ENCODE data around the gene PICK1. TPM values are rescaled to one million over a fixed set of nuclear protein-coding genes. Genes with fewer than 3 reads are reported as not detected.

Gene PICK1
- total RNA-seq, 1 donor from 2014 or later = 14.9 TPM

DNA sequence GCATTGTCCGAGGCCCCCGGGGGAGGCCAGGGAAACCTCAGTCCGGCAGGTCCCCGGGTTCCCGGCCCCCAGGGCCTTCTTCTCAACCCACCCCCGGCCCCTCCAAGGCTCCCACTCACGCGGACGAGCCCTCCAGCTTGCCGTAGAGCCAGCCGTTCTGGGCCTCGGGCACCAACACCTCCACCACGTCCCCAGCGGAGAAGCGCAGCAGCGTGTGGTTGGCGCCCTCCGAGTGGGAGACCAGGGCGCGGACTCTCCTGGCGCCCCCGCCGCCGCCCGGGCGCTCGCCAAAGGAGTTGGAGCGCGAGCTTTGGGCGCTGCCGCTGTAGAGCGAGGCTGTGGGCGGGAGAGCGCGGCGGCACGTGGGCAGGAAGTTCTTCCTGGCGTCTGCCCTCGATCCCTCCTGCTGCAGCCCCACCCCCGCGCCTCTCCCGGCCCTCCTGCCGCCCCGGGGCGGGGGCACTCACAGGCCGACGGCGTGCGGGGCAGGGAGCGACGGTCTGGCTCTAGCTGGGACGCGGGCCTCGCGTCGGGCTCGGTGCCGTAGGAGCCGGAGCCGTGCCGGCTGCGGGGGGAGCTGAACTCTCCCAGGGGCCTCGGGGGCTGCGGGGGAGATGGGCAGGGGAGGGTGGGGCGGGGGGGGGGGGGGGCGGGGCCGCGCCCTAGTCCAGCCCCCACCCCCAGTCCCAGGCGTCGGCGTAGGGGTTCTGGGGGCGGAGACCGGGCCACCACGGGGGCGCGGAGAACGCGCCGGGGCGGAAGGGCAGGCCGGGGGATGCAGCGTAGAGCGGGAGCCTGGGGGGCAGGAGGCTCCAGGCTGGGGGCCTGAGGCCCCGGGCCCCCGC lies 31.6 kb downstream of the PICK1 start:
- no peak for DNase-seq

DNA sequence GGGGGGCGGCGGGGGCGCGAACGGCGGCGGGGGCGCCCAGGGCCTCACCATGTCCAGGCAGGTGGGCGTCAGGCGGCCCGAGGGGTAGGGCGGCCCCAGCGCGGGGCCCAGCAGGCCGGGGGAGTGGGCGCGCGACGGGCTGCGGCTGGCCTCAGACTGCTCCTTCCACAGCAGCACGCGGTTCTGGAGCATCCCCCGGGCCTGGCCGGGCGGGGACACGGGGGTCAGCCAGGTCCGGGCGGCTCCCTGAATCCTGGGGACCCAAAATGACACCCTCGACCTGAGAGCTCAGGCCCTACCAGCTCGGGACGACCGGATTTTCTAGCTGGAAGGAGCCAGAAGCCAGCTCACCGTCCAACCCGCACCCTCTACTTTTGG lies 32.3 kb downstream of the PICK1 start:
- DNase-seq = no peak

DNA sequence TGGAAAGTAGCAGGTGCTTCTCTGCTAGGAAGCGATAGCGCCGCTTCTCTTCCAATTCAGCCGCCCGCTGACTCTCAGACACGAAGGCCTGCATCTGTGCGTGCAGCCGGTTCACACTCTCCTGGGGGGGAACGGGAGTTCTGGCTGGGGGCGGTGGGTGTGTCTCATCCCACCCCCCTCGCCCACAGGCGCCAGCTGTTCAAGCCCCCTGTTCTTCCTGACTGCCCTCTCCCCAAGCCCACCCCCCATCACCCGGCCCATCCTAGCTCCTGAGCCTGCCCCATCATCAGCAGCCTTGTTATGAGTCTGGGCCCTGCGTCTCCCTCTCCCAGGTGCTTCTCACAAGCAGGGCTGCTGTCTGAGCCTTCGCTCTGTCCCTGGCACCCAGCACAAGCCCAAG lies 39.9 kb downstream of the PICK1 start:
- no peak for DNase-seq

DNA sequence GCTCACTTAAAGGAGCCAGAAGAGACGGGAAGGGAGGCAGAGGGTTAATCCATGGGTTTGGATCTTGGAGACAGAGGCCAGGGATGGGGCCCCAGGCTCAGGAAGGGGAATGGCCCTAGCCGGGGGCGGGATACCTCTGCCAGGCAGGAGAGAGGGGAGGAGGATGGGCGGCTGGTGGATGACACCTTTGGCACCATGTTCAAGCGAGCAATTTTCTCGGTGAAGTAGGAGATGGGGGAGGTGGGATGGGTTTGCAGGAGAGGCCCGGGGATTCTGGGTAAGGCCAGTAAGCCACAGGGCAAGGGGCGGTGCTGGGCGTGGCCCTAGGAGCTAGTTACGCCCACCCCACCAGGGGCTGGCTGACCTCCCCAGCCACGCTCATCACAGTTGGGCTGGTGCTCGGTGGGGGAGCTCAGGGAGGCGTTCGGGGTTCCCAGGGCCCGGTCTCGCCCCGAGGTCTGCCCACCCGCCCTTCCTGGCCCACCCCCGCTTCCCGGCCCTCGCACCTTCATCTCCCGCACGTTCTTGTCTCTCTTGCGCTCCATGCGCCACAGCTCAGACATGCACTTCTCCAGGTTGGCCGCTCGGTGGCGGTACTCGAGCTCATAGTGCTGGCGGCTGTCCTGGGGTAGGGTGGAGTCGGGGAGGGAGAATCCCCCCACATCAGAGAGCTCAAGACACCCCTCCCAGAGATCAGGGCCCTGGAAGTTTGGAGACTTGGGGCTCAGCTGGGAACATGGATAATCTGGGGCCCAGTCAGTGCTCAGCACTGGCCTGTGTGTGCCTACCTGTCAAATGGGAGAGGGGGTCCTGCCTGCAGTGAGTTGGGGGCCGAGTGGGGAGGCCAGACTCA lies 40.6 kb downstream of the PICK1 start:
- DNase-seq = peak; percentile 45

DNA sequence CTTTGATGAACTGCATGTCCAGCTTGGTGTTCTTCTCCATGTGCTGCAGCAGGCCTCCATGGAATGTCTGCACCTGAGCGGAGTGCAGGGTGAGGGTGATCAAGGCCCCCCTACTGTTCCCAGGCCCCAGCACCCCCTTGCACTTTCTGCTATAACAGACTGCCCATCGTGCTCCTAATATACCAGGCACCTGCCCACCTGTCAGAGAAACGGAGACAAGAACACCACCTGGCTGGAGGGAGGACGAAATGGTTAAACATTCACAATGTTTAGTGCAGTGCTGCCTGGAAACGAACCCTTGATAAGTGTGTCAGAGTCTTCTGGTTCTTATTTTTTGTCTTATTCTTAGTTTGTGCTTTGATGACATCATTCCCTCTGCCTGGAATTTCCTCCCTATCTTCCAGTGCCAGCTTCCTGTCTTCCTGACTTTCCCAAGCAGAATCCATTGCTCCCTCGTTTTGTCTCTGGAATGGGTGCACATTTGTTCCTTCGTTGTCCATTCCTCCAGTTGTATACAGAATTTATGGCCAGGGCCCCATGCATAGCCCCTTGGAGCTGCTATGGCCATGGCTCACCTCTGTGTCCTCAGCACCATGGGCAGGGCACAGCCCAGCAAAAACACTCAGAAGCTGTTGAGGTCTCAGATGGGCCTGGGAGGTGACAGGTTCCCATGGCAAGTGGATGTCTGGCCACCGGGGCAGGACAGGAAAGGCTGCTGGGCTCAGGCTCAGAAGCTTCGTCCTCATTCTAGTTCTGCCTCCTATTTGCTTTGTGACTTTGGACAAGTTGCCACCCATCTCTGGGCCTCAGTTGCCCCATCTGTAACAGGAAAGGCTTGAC lies 41.4 kb downstream of the PICK1 start:
- no peak for DNase-seq

DNA sequence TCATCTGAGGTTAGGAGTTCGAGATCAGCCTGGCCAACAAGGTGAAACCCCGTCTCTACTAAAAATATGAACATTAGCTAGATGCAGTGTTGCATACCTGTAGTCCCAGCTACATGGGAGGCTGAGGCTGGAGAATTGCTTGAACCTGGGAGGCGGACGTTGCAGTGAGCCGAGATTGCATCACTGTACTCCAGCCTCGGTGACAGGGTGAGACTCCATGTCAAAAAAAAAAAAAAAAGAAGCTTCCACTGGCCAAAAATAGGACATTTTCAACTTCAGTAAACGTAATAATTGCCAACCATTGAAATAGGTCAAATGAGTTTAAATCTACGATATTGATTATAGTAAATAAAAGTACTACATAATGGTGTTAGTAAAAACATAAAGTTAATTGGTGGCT lies 46.4 kb downstream of the PICK1 start:
- no peak for DNase-seq

DNA sequence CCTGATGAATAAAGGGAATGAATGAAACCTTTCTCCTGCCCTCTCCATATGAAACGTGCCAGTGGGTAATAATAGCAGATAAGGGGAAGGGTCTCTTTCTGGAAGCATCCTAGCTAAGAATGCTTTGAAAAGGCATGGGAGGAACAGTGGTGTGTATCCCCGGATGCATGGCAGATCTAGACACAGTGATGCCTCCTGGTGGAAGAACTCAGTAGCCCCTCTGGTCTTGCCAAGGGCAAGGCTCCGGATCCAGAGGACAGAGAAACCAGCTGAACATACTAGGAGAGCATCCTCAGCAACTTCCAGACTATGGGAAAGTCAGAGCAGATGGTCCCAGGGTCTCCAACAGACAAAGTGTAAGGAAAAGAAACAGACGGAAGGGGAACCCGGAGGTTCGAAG lies 46.9 kb downstream of the PICK1 start:
- no peak for DNase-seq

DNA sequence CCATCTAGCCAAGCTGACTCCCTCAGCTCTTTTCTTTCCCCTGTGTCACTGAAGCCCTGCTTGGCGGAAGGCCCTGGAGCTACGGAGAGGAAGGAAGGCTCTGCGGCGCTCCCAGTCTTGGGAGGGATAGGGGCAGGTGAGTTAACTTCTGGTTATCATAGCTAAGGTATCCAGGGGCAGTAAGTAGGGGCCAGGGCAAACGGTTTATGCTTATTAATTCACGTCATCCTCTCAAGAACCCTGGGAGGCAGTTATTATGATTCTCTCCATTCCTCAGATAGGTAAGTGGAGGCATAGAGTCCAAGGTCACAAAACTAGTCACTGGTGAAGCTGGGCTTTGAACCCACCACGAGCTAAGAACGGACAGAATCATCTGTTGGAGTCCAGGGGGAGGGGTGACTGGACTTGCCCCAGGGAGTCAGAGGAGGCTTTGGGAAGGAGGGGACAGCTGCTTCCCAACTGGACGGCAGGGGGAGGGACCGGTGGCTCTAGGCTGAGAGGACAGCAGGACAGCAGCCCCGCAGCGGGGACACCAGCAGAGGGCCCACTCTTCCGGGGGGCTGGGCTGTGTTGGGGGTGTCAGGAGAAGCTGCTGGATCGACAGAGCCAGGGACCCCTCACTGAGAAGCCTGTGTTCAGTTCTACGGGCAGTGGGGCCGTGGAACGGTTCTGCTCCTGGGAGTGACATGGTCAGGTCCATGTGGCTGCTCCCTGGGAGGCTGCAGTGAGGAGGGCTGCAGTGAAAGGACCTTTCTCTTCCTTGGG lies 49.8 kb downstream of the PICK1 start:
- no peak for DNase-seq

DNA sequence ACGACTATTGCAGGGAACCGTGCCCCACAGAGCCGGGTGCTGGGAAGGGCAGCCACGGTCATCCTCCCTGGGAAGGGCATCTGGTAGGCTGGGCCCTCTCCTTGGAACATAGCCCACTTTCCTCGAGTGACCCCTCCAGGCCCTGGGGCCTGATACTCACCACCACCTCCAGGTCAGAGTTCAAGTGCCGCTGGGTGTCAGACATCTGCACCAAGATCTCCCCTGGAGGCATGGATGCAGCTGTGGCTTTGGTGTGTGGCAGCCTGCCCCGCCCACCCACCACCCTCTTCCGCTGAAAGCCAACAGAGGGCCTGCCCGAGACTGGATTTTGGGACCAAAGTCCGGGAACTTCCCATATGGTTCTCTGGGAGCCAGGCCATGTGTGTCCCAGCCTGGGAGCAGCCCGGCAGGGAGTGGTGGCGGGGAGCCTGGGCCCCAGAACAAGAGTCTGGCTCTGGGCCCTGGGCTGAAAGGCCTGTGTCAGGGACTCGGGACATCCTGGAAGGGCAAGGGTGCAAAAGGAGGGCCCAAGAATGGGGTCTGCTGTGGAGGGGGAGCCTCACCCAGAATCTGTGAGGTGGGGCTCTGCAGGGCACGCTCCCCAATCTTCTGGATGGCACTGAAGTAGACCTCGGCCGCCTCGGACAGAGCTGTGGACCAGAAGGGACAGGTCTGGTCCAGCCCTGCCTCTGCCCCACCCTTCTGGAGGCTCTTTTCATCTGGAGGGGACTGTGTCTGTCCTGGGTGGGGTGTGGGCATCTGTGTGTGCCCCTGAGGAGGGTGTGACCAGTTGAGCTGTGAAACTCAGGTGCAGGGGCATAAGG lies 50.7 kb downstream of the PICK1 start:
- peak; percentile 63 for DNase-seq

DNA sequence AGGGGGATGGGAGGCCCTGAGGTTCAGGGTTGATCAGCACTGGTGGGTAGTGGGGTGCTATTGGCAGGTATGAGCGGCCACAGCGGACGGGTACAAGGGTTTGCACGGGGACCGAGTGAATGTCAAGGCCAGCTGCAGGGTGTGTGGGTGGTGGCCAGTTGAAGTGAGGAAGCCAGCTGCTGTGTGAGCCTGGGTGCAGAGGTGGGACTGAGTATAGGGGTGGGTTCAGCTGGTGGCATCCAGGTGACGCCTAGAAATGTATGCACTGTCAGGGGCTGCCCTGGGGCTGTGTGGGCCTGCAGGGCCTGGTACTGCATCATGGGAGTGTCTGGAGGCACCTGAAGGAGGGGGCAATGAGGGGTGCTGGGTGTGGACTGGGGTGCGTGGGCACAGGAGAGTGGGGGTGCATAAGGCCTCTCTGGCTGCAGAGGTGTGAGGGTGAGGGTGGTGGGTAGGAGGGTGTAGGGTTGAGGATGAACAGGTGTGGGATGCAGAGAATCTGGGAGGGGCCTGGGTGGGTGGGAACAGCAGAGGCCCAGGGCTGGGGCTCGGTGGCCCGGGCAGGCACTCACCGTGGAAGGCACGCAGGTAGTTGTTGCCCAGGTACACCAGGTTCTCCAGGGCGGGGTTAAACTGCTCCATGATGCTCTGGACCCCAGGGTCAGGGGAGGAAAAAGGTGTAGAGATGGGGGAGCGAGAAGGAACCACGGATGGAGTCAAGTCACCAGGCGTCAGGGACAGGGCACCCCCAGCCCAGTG lies 51.5 kb downstream of the PICK1 start:
- DNase-seq = no peak

DNA sequence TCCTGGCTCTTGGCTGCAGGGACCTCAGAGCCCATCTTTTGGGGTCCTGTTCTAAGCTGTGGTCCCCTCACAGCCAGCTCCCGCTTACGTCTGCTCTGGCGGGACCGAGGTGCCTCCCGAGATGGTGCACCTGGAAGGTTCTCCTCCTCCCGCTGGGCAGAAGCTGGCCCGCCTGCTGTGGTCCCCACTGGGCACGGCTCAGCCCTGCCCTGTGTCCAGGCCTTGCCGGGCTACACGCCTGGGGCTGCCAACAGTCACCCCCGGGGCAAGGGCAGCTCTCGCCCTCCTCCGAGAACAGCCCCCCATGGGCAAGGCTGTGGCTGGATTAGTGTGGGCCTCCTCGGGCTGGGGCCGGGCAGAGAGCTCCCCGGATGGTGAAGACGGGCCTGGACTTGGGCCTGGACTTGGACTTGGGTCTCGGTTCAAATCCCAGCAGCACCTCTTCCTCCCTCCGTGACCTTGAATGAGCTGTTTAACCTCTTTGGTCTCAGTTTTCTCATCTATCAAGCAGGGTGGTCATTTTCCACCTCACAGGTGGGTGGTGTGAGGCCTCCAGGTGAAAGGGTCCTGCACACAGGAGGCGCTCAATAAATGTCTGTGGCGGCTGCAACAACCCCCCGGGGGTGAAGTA lies 52.3 kb downstream of the PICK1 start:
- peak; percentile 52 for DNase-seq

DNA sequence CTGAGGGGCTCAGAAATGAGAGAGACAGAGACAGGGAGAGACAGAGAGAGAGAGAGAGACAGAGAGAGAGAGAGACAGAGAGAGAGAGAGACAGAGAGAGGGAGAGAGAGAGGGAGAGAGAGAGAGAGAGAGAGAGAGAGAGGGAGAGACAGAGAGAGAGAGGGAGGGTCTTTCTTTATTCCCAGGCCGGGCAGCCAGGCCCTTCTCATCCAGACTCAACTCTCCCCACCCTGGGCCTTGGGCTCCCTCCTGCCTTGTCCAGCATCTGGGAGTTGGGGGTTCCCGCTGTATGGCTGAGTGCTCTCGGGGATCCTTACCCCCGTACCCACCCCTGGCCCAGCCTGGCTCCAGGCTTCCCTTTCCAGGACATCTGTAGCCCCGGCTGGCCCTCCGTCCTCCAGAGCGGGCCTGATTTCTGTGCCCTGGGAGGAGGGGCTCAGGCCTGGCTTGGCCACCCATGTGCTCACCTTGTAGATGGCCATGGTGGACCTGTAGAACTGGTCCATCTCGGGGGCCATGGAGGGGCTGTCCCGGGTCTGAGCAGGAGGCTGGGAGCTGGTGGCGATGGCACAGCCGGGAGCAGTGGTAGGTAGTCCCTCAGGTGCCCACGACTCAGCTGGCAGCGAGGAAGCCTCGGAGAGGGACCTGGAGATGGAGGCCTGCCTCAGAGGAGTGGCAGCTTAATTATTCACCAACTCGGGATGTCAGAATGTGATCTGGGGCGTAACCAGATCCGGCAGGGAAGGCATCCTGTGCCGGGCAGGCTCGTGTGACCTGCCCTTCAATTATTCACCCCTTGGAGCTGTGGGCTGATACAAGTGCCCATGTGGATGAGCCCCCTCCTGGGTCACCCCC lies 53.0 kb downstream of the PICK1 start, which contains the start of gene BAIAP2L2:
TSS of gene BAIAP2L2 (minus strand) at position 677 of the 855 bp plus-strand sequence. CDS start at position 518, 159 bp downstream.
- DNase-seq = no peak

DNA sequence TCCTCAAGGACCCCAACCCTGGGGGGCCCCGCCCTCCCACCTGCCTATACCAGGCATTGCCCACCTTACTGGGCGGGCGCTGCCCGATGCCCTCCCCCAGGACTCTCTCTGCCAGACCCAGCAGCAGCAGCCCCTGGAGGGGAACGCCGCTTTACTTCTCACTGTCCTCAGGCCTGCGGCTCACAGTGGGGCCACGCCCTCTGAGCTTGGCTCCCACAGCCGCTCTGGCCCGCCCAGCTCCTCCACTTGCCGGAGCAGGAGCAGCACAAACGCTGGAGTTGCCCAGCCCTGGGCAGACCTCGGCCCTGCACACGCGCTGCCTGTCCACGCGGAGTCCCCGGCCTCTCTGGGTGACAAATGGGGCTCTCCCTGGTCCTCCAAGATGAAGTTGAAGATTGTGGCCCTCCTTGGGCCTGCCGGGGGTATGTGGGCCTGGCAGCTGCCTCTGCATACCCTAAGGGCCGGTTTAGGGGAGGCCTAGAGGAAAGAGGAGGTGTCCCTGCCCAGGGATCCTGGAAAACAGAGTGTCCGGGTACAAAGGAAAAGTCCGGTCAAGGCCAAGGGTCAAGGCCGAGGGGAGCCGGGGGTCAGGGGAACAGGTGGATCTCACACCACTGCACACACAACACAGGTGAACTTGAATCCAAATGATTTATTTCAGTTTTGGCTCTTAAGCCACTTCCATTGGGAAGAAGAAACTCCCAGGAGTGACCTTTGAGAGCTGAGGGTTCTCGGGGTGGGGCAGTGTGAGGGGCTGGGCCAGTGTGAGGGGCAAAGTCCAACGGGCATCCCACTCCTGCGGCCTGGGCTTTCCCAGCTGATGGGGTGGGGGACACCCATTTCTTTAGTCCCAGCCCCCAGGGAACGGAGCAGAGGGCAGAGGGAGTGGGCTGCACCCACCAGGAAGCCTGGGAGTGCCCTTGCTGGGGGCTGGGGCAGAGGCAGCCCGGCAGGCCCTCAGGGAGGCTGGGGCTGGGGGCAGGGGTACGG lies 54.0 kb downstream of the PICK1 start:
- peak; percentile 32 for DNase-seq

DNA sequence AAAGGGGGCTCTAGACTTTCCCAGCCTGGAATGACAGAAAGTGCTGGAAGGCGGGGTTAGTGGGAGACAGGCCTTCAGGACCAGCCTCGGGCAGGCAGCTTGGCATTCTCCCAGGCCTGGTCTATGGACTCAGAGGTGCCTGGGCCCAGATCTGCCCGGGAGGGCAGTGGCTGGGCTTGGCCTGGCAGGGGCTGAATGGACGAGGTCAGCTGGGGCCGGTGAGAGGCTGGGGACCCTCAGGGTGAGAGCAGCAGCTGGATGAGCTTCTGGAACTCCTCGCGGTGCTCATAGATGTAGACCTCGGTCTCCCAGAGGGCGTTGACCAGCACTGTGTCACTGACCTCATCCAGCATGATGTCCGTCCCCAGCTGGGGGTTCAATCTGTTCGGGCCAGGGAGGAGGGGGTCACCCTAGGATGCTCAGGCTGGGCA lies 54.7 kb downstream of the PICK1 start:
- no peak for DNase-seq

DNA sequence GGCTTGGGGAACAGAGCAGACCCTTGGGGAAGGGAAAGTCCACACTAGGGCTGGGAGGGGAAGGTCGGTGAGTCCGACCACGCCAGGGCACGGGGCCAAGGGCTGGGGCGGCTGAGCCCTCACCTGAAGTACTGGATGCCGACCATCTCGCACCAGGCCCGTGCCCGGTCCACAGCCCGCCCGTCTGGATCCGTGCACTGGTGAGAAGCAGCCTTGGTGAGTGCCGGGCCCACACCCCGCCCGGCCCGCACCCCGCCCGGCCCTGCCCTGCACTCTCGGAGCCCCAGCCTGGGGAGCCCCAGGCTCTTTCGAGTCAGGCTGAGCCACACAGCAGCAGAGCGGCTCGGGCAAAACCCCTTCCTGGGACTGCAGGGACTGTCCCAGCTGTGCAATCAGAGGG lies 55.2 kb downstream of the PICK1 start:
- no peak for DNase-seq

DNA sequence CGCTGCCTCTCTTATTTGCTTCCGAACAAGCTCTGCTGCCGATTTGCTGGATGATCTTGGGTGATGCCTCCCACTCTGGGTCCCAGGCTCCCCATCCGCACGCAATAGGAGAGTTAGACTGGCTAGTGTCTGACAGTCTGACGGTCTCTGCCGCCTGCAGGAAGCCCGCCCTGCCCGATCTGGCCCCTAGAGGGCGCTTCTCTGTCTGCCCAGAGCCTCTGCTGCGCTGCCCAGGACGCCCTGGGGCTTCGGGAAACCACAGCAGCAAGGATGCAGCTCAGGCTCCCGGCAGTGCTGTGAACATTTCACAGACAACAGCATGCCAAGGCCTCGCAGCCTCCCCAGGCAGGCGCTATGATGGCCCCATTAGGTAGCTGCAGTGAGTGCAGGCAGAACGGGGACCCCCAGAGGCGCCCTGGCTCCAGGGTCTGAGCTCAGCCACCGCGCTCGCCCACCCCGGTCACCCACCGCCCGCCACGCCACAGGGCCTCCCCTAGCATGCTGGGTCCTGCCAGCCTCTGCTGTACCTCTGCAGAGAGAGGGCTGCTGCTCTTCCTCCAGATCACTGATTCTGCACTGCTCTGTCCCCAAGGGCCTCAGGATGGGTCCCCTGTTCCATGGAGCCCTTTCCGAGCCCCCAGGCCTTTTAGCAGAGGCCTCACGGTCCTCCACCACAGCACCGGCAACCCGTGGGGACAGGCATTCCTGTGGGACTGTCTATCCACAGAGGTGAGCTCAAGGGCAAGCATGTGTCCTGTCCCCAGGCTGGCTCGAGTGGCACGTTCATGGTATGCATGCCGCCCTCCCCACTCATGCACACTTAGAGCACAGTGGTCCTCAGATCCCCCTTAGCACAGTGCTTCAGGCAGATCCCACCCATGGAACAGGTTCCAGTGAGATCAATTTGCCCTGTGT lies 57.5 kb downstream of the PICK1 start:
- DNase-seq = peak; percentile 88

Measured in tongue (tissue), 2 donors.